Measurements from ENCODE around the gene UCN. TPM values are rescaled to one million over a fixed set of nuclear protein-coding genes. Genes with fewer than 3 reads are reported as not detected.
"Not testable (repeated sequence)": the region's sequence is repeated elsewhere in the genome, so short reads cannot be mapped to it uniquely, and the experiment has no call there.

The UCN gene
- total and polyA plus RNA-seq, 2 donors (not counting 1 experiment from before 2014, with no cell fraction given), result 3.6 to 4.5 TPM

DNA sequence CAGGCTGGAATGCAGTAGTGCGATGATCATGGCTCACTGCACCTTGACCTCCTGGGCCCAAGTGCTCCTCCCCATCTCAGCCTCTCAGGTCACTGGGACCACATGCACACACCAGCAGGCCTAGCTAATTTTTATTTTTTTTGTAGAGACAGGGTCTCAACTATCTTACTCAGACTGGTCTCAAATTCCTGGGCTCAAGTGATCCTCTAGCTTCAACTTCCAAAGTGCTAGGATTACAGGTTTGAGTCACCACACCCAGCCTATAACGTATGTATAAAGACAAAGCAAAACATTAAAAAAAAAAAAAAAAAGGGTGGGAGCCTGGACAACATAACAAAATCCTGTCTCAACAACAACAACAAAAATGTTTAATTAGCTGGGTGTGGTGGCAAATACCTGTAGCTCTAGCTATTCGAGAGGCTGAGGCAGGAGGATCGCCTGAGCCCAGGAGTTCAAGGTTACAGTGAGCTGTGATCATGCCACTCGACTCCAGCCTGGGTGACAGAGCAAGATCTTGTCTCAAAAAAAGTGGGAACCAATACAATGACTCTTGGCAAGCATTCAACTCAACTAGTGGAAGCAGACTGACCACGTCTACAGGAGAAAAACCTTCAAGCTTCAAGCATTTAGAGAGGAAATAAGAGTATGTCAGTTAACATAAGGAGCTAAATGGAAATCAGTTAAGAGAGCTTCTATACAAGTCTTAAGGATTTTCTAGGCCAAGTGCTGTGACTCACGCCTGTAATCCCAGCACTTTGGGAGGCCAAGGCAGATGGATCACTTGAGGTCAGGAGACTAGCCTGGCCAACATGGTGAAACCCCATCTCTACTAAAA, 45.7 kb upstream of the UCN start:
- Histone ChIP-seq H3K4me2 (replicated peaks; ENCODE audit: low read depth, low read length, poor library complexity, severe bottlenecking) (peak overlapping the region; percentile 19), H3K9me3 (ENCODE audit: control extremely low read depth in 1 of 3, control insufficient read depth in 2 of 3, insufficient read depth in 1 of 3, low read length in 2 of 3) (no peaks in the 10 kb centered on the region), H2AFZ (ENCODE audit: insufficient read depth, low read depth, low read length, poor library complexity, severe bottlenecking) (no peak overlapping the region), H4K20me1 (ENCODE audit: control insufficient read depth, insufficient read depth, low read length, poor library complexity, severe bottlenecking) (peaks cover 35% of the 10 kb centered on the region), H3K36me3 (replicated peaks in 1 of 2; ENCODE audit: control extremely low read depth in 1 of 2, control insufficient read depth in 1 of 2, extremely low read depth in 1 of 2, insufficient read depth in 2 of 2, low read length in 1 of 2) (peaks cover 0 to 4% of the 10 kb centered on the region in 2 experiments), H3K79me2 (ENCODE audit: control insufficient read depth, insufficient read depth, low read length) (peaks cover 84% of the 10 kb centered on the region), H3K4me1 (ENCODE audit: control insufficient read depth in 2 of 2, insufficient read depth in 2 of 2, low read length in 2 of 2) (peaks cover 18 to 25% of the 10 kb centered on the region in 2 donors), H3K4me3 (ENCODE audit: control extremely low read depth in 1 of 5, extremely low read depth in 1 of 5, insufficient read depth in 1 of 5, low read depth in 2 of 5, low read length in 4 of 5) (no peak overlapping the region), H3K27ac (ENCODE audit: low read length in 2 of 2) (no peak overlapping the region), H3K9ac (ENCODE audit: low read length) (no peak overlapping the region), H3K27me3 (replicated peaks in 1 of 4; ENCODE audit: control extremely low read depth in 1 of 4, control insufficient read depth in 3 of 4, insufficient read depth in 4 of 4, low read length in 3 of 4) (no peaks in the 10 kb centered on the region)
- Mint-ChIP-seq H3K4me3 (no peak overlapping the region), H3K27ac (no peak overlapping the region), H3K9me3 (ENCODE audit: insufficient read depth) (no peaks in the 10 kb centered on the region), H3K4me1 (peaks cover 58% of the 10 kb centered on the region), H3K27me3 (no peaks in the 10 kb centered on the region)
- TF ChIP-seq EZH2 (IDR thresholded peaks at IDR 0.05; ENCODE audit: borderline replicate concordance, insufficient read depth, low read depth, low read length, poor library complexity, severe bottlenecking), result no peak
- TF ChIP-seq, protein P1, sequence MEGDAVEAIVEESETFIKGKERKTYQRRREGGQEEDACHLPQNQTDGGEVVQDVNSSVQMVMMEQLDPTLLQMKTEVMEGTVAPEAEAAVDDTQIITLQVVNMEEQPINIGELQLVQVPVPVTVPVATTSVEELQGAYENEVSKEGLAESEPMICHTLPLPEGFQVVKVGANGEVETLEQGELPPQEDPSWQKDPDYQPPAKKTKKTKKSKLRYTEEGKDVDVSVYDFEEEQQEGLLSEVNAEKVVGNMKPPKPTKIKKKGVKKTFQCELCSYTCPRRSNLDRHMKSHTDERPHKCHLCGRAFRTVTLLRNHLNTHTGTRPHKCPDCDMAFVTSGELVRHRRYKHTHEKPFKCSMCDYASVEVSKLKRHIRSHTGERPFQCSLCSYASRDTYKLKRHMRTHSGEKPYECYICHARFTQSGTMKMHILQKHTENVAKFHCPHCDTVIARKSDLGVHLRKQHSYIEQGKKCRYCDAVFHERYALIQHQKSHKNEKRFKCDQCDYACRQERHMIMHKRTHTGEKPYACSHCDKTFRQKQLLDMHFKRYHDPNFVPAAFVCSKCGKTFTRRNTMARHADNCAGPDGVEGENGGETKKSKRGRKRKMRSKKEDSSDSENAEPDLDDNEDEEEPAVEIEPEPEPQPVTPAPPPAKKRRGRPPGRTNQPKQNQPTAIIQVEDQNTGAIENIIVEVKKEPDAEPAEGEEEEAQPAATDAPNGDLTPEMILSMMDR (IDR thresholded peaks at IDR 0.05), result no peak
- no peak for DNase-seq
- intact Hi-C loops (cut with micrococcal nuclease), result no loop called here
- 87% methylated on average over 3 of the region's 7 CpGs for WGBS (ENCODE audit: insufficient coverage)
- no peak for ATAC-seq (ENCODE audit: low read depth)
- ChIA-PET CTCF (interaction anchor here (1.5 to 1.9 kb wide), 2 partner anchors 16 to 50 kb away, joined by 5 read pairs; partner anchors contain the start of gene EIF2B4), POLR2A (no interaction called here)

DNA sequence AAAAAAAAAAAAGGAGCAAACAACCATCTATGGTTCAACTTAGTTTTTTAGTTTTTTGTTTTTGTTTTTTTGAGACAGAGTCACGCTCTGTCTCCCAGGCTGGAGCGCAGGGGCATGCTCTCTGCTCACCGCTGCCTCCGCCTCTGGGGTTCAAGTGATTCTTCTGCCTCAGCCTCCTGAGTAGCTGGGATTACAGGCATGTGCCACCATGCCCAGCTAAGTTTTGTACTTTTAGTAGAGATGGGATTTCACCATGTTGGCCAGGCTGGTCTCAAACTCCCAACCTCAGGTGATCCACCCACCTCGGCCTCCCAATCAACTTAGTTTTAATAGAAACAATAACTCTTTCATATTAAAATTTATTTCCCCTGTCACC, 45.1 kb upstream of the UCN start:
- POLR2A ChIA-PET; H3K9me3 Mint-ChIP-seq (ENCODE audit: insufficient read depth); H3K27me3 ChIP-seq (replicated peaks in 1 of 4; ENCODE audit: control extremely low read depth in 1 of 4, control insufficient read depth in 3 of 4, insufficient read depth in 4 of 4, low read length in 3 of 4); H2AFZ ChIP-seq (ENCODE audit: insufficient read depth, low read depth, low read length, poor library complexity, severe bottlenecking); H3K9me3 ChIP-seq (ENCODE audit: control extremely low read depth in 1 of 3, control insufficient read depth in 2 of 3, insufficient read depth in 1 of 3, low read length in 2 of 3); DNase-seq; ATAC-seq (ENCODE audit: low read depth); H3K9ac ChIP-seq (ENCODE audit: low read length); H3K27ac Mint-ChIP-seq; H3K27me3 Mint-ChIP-seq; H3K36me3 ChIP-seq (replicated peaks in 1 of 2; ENCODE audit: control extremely low read depth in 1 of 2, control insufficient read depth in 1 of 2, extremely low read depth in 1 of 2, insufficient read depth in 2 of 2, low read length in 1 of 2); intact Hi-C loops (cut with micrococcal nuclease); H3K4me3 ChIP-seq (ENCODE audit: control extremely low read depth in 1 of 5, extremely low read depth in 1 of 5, insufficient read depth in 1 of 5, low read depth in 2 of 5, low read length in 4 of 5); H3K4me3 Mint-ChIP-seq; H3K27ac ChIP-seq (ENCODE audit: low read length in 2 of 2): not testable (repeated sequence)
- peaks cover 18 to 24% of the 10 kb centered on the region in 2 donors for H3K4me1 ChIP-seq (ENCODE audit: control insufficient read depth in 2 of 2, insufficient read depth in 2 of 2, low read length in 2 of 2)
- 100% methylated on average over 2 of the region's 5 CpGs for WGBS (ENCODE audit: insufficient coverage)
- peaks cover 89% of the 10 kb centered on the region for H3K79me2 ChIP-seq (ENCODE audit: control insufficient read depth, insufficient read depth, low read length)
- peaks cover 37% of the 10 kb centered on the region for H4K20me1 ChIP-seq (ENCODE audit: control insufficient read depth, insufficient read depth, low read length, poor library complexity, severe bottlenecking)
- peak overlapping the region; percentile 19 for H3K4me2 ChIP-seq (replicated peaks; ENCODE audit: low read depth, low read length, poor library complexity, severe bottlenecking)
- peaks cover 57% of the 10 kb centered on the region for H3K4me1 Mint-ChIP-seq
- CTCF ChIA-PET, result interaction anchor here (1.5 to 1.9 kb wide), 2 partner anchors 16 to 50 kb away, joined by 5 read pairs; partner anchors contain the start of gene EIF2B4
